ENCODE data around the gene PTPRA.

GRCh38 chr20:3040086-3040485 lies 166.8 kb downstream of the PTPRA start:
- TF ChIP-seq EZH2 (IDR thresholded peaks at IDR 0.05; ENCODE audit: borderline replicate concordance): no peak
- no peak for TF ChIP-seq CTCF (IDR thresholded peaks at IDR 0.05; ENCODE audit: poor library complexity)
- no peak for TF ChIP-seq EZH2phosphoT487 (IDR thresholded peaks at IDR 0.05; ENCODE audit: low read depth, severe bottlenecking, unreplicated experiment)

Data from hepatocyte (in vitro differentiated cells).